HG02759 (cell line): ENCODE measurements around the gene LCN10.
"Not testable (repeated sequence)": the region's sequence is repeated elsewhere in the genome, so short reads cannot be mapped to it uniquely, and the experiment has no call there.

ENCODE experiments used
- ATAC-seq: cut with Tn5 transposase; IDR thresholded peaks from one replicate; pipeline ENCODE4 v1.9.1; 2021; ENCODE audit warnings: mild to moderate bottlenecking, moderate library complexity; ENCODE audit not compliant: unreplicated experiment

LCN10 gene

DNA sequence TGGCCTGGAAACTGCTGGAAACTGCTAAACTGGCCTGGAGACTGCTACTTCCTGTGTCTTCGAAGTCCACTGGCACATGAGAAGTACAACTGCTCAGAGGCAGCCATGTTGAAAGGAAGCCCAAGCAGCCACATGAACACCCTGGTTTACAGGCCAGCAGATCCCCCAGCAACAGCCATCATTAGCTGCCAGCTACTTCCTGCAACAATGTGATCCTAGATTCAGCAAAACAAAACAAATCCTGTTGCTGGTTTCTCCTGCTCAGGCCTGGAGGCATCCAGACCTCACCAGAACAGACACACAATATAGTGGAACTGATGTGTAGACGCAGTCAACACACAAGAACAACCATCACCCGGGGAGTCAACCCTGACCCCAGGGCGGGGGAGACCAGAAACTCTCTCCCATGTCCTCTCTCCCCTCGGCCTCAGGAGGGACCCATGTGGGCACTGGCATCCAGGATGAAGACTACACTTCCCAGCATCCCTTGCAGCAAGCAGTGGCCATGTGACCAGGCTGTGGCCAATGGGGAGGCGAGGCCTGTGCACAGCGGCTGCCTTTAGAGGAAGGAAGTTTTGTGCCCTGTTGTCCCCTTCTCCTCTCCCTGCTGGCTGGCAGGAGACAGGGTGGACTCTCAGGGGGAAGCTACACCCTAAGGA, 30.8 kb upstream of the LCN10 start:
- ATAC-seq = no peak

DNA sequence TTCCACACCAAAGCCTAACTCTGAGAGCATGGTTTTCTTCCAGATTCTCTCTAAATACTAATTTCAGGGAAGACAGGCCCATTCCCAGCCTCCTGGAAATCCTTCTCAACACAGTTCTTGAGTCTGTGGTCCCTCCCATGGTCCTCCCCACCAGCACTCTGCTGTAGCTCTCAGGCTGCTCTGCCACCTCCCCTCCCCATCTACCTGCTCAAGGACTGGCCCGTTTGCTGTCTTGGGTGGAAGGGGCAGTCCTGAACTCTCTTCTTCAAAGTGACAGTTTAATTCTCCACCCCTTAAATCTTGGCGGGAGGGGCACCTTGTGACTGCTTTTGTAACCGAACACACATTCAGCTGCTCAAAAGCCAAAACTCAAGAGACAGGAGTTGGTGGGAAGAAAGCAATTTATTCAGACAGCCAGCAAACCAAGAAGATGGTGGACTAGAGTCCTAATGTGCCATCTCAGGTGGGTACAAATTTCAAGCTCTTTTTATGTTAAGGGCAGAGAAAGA, 29.2 kb upstream of the LCN10 start:
- ATAC-seq = no peak

DNA sequence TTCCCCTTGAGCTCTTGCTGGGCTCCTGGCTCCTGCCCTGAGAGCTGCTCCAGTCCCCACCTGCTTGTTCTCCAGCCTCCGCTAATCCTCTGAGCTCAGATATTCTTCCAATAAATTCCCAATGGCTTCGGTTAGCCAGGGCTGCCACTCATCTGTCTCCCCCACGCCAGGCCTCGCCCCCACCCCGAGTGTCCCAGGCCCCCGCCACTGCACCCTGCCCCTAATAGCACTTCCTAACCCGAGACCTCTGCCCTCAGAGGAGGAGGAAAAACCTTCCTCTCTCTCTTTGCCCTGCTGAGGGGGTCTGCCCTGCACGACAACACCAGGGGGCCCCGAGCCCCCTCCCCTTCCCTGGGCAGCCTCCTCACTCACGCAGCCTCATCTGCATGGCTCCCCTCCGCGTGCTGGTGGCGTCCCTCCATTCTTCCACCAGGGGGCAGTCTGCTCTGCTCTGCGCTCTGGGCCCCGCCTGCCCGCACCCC, 27.0 kb upstream of the LCN10 start:
- no peak for ATAC-seq

DNA sequence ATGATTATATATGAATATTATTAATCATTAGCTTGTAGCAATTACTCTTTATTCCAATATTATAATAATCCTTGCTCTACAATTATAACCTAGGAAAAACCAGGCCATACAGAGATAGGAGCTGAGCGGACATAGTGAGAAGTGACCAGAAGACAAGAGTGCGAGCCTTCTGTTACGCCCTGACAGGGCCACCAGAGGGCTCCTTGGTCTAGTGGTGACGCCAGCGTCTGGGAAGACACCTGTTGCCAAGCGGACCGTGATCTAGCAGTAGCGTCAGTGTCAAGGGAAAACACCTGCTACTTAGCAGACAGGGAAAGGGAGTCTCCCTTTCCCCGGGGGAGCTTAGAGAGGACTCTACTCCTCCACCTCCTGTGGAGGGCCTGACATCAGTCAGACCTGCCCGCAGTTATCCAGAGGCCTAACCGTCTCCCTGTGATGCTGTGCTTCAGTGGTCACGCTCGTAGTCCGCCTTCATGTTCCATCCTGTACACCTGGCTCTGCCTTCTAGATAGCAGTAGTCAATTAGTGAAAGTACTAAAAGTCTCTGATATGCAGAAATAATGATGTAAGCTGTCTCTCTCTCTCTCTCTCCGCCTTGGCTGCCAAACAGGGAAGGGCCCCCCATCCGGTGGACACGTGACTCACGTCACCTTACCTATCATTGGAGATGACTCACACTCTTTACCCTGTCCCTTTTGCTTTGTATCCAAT, 23.8 kb upstream of the LCN10 start:
- ATAC-seq = not testable (repeated sequence)

DNA sequence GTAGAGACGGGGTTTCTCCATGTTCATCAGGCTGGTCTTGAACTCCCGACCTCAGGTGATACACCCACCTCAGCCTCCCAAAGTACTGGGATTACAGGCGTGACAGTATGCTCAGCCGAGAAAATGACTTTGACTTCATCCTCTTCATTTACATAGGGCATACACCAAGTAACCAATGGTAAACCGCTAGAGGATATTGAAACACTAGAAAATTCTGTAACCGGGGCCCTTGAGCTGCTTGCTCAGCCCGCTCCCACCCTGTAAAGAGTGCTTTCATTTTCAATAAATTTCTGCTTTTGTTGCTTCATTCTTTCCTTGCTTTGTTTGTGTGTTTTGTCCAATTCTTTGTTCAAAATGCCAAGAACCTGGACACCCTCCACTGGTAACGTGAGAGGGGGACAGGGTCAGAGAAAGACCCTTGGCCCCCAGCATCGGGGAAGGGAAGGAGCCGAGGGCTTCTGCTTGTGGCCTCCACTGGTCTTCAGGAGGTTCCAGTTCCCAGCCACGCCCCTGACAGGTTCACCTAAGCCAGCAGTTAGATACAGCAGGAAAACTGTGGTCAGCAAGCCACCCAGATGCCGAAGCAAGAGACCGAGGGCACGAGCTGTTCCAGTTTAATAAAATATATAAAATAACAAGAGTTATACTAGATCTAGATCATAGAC, 23.1 kb upstream of the LCN10 start:
- not testable (repeated sequence) for ATAC-seq

DNA sequence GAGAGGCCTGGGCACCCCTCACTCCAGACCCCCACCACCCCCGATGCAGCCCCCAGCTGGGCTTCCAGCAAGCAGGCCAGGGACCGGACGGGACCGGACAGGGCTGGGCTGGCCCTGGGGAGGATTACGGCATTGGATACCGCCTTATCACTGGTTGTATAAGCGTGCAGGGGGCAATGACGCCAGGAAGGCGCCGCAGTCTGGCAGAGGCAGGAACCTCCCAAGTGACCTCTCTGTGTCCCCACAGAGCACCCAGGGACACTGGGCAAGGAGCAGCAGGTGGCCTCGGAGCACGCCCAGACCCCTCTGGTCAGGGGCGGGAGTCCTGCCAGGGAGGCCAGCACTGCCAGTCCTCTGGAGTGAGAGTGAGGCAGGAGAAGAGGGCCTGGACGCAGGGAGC, 22.3 kb upstream of the LCN10 start:
- no peak for ATAC-seq

DNA sequence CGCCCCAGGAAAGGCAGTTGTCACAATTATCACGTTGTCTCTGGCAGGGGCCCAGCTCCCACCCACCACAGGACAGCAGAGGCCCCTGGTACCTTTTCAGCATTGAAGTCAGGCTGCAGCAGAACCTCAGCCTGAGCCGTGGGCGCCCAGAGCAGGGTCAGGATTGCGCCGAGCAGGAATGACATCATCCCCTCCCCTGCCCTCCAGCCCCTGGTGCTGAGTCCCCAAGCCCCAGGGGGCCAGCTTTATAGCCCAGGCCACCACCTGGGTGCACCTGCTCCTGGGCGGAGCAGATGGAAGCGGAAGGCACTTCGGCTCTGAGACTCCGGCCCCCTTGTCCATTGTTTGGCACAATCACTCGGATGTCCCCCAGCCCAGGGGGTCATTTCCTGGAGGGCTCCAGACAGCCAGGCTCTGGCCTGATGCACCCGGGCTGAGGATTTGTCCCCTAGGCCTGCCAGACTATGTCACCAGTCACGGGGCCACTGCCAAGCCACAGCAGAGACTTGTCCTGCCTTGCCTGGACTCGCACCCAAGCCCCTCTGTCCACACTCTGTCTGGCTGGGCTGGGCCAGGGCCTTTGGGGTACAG, 21.7 kb upstream of the LCN10 start, which contains the start of gene LCN15:
LCN15 (minus strand) TSS at position 218 of the 591 bp plus-strand sequence; CDS start at position 188, 30 bp downstream.
- no peak for ATAC-seq

DNA sequence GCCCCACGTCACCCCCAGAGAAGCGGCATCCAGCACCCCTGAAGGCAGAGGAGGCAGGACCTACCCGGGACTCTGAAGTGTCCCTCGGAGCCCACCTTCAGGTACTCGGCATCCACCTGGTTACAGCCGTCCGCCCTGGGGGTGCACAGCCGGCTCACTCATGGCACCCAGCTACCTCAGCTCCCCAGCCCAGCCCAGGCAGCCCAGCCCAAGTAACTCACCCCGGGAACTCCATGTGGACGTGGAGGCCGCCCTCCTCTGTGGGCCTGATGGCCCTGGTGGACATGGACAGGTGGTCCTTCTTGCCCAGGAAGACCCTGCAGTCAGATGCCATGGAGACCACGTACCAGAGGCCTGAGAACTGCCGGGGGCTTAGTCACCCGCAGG, 20.9 kb upstream of the LCN10 start:
- no peak for ATAC-seq

DNA sequence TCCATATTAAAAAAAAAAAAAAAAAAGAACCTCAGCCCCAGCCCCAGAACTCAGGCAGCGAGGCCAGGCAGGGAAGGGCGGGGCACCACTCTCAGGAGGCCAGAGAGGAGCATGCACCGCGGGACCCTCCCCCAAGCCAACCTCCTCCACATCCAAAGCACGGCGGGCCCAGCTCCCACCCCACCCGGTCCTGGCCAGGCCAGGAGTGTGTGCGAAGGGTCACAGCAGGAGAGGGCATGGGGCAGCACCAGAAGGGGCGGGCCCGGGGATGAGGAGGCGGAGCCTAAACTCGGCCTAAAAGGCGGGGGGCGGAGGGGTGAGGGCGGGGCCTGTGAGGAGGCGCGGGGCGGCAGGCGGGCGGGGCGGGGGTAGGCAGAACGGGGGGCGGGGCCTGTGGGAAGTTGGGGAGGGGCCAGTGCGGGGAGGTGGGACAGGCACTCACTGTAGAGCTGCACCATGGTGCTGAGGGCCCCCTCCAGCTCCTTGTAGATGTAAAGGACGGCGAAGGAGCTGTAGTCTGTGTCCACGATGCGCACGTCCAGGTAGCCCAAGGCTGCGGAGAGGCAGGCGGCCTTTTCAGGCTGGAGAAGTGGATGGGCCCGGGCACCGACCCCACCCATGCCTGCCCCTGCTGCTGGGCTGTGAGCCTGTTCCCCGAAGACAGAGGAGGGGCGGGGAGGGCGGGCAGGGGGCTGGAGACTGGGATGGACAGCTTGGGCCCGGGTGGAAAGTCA, 20.3 kb upstream of the LCN10 start:
- no peak for ATAC-seq

DNA sequence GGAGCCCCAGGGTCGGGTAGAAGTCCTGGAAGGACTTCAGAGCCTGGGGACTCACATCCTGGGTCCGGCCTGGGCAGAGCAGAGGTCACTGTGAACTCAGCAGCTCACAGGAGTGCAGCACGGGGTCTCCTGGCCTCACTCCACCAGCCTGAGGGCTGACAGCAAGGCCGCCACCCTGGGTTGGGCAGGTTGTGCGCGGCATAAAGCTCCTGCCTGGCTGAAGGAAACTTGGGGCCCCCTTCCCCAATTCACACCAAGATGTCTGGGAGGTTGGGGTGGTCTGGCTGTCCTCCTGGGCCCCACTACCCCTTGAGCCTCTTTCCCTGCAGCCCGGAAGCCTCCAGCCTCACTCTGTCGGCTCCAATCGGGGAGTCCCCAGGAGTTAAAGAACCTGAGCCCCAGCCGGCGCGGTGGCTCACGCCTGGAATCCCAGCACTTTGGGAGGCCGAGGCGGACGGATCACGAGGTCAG, 19.5 kb upstream of the LCN10 start:
- ATAC-seq = no peak

DNA sequence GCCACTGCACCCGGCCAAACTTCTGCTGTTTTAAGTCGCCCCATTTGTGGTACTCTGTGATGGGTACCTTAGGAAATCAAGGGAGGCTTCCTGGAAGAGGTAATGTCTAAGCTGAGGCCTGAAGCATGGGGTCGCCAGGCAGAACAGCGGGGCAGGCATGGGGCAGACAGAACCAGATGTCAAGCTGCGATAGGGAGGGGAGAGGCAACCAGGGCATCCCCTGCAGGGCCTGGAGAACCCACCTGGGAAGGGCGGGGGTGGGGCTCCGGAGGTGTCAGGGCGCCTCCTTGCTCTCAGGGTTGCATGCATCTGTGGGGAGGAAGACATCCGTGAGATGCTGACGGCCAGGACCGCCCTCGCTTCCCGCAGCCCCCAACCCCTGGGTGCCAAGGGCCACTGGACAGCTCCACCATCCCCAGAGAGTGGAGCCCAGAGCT, 18.8 kb upstream of the LCN10 start:
- ATAC-seq = no peak

DNA sequence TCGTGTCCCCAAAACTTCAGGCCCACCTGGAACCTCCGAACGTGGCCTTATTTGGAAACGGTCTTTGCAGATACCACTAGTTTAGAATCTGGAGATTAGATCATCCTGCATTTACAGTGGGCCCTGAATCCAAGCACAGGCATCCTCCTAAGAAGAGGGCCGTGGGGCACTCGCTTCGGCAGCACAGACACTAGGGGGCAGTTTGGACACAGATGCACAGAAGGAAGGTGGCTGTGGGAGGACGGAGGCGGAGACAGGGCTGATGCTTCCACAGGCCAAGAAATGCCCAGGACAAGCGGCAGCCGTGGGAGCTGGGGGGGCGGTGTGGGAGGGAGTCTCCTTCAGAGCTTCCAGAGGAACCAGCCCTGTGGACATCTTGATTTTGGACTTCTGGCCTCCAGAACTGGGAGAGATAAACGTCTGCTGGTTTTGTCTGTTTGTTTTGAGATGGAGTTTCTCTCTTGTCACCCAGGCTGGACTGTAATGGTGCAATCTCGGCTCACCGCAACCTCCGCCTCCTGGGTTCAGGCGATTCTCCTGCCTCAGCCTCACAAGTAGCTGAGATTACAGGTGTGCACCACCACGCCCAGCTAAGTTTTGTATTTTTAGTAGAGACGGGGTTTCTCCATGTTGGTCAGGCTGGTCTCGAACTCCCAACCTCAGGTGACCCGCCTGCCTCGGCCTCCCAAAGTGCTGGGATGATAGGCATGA, 18.2 kb upstream of the LCN10 start:
- not testable (repeated sequence) for ATAC-seq

DNA sequence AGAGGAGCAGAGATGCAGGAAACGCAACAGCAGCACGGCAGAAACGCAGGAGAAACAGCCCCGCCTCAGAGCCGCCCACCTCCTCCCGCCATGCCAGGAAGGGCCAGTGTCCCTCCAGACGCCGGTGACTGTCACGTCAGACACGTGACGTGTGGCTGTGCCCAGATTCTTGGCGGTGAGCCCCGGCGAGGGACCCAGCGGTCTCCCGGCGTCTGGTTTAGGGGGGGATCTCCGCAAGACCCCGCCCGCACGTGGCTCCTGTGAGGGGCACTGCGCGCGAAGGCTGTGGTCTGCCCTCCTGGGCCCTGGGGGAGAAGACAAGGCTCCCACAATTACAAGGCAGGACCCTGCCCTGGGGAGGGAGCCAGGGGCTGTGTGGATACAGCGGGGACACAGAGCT, 17.7 kb upstream of the LCN10 start:
- no peak for ATAC-seq

DNA sequence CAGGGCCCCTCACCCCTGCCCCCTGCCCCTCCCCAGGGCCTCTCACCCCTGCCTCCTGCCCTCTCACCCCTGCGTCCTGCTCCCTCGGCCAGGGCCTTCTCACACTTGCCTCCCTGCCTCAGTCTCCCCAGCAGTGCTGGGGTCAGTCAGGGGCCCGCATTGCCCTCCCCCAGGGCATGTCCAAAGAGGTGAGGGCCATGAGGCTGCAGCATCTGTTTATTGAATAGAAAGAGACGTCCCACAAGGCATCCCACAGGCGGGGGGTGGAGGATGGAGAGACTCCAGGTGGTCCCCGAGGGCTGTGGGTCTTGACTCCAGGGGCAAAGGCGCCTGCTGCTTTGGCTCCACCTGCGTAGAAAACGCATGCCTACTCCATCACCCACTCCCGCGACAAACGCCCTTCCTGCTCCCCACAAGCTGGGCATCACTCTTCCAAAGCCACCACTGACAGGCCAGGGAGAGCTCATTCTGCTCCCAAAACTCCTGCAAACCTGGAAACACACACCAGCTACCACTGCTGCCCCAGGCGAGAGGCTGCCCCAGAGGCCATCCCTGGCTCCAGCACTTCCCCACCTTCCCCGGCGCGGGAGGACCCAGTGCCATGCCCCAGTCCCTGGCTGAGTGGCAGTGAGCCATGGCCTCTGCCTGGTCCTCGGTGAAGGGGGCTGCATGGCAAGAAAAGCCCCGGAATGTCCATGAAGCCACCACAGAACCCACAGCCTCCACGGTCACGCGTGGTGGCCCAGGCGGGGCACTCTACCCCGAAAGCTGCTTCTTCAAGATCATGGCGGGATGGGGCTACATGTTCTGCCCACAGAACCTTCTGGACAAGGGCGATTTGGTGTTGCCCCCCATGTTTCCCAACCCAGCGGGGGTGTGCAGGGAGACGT, 16.9 kb upstream of the LCN10 start:
- ATAC-seq = no peak

DNA sequence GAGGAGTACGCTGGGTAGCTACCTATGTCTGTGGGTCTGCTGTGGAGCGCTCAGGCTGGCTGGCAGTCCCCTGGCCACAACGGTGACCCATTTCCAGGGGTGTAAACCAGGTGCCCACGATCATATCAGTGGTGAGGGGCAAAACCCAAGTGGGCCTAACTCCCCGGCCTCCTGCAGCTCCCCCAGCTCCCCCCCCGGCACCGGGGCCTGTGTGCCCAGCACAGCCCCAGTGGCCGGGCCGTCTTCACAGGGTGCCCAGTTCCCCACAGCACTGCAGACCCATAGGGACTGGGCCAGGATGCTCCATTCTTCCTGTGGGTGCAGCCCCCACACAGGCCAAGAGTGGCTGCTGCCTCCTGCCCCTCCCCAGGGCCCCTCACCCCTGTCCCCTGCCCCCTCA, 16.3 kb upstream of the LCN10 start:
- ATAC-seq = no peak

DNA sequence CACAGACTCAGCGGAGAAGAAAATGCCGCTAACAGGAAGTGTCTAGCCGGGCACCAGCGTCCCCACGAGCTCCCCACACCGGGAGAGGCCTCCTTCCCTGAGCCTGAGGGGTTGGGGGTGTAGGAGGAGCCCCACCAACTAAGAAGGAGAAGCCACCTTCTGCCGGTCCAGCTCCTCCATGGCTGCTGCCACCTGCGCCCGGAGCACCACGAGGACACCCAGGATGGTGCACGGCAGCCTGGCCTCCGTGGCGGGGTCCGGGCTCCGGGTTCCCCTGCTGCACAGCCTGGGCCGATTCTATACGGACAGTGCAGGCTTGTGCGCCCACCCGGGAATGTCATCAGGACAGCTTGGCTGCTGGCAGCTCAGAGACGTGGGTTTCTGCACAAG, 15.0 kb upstream of the LCN10 start:
- no peak for ATAC-seq

DNA sequence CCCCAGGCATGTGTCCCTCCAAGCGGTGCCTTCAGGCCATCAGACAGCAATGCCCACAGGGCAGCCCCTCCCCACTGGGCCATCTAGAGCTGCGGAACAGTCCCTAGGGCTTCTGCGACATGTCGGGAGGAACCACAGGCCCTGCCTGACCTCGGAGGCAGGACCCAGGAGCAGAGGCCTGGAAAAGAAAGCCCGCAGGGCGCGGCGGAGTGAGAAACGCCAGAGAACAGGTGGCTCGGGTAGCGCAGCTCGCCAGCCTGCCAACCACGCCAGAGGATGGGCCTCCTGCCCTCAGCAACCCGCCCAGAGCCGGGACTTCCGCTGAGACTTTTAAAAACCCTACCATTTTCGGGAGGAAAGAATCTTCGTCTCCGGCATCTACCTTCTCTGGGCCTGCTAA, 14.6 kb upstream of the LCN10 start:
- ATAC-seq = no peak

DNA sequence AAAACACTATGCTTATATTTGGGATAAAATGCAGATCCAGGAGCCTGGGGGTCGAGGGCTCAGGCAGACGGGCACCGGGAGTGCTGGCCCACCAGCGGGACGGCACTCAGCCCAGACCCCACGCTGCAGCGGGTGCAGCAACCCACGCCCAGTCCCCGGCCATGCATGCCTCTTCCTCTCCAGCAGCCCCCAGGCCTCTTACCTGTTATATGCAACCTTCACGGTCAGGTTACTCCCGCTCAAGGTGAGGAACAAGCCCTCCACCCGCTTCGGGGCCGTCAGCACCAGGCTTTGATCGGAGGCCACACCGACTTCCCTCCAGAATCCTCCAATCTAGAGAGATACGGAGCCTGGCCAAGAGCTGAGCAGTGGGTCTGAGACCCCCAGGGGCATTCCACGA, 14.1 kb upstream of the LCN10 start:
- ATAC-seq = no peak

DNA sequence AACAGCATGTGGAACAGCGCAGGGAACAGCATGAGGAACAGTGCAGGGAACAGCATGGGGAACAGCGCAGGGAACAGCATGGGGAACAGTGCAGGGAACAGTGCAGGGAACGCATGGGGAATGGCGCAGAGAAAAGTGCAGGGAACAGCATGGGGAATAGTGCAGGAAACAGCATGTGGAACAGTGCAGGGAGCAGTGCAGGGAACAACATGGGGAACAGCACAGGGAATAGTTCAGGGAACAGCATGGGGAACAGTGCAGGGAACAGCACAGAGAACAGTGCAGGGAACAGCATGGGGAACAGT, 13.3 kb upstream of the LCN10 start:
- ATAC-seq = no peak
